ENCODE measurements around the gene SHC1.

DNA sequence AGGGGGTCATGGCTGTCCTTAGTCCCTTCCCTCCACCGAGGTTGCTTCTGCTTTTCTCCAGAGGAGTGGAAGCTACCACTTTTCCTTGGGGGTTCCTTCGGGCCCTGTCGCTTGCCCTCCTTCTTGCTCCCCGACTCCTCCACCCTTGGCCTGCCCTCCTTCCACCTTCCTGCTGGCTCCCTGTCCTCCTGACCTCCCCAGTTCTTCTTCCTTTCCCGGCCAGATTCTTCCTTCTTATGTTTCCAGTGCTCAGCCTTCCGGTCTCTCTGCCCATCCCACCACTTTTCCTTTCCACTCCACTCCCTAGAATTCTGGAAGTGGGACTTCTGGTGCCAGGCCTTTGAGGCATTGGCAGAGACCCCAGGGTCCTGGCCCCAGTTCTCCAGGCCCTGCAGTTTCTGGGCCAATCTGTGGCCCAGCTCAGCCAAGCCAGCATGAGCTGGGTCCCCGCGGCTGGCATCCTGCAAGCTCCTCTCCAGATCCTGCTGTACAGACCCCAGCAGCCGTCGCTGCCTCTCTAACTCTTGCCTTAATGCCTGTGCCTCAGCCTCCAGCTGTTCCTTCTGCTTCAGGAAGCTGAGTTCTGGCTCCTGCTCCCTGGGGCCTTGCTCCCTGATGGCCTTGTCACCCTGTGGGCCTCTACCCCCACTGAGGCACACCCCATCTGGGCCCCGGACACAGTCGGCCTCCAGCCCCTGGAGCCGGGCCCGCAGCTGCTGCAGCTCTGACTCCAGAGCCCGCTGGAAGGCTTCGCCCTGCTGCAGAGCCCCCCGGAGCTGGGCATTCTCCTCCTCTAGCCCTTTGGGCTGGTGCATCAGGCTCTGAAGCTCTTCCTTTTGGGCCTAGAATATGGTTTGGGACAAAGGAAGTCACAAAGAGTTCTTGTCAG, 24.3 kb downstream of the SHC1 start:
- TF ChIP-seq, protein P1, sequence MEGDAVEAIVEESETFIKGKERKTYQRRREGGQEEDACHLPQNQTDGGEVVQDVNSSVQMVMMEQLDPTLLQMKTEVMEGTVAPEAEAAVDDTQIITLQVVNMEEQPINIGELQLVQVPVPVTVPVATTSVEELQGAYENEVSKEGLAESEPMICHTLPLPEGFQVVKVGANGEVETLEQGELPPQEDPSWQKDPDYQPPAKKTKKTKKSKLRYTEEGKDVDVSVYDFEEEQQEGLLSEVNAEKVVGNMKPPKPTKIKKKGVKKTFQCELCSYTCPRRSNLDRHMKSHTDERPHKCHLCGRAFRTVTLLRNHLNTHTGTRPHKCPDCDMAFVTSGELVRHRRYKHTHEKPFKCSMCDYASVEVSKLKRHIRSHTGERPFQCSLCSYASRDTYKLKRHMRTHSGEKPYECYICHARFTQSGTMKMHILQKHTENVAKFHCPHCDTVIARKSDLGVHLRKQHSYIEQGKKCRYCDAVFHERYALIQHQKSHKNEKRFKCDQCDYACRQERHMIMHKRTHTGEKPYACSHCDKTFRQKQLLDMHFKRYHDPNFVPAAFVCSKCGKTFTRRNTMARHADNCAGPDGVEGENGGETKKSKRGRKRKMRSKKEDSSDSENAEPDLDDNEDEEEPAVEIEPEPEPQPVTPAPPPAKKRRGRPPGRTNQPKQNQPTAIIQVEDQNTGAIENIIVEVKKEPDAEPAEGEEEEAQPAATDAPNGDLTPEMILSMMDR (IDR thresholded peaks at IDR 0.05; ENCODE audit: borderline replicate concordance, extremely low read depth, low read length, poor library complexity, severe bottlenecking): no peak
- TF ChIP-seq EZH2 (IDR thresholded peaks at IDR 0.05; ENCODE audit: borderline replicate concordance, low read depth, low read length, severe bottlenecking): no peak

Data from DND-41 (cell line).